Left ventricle myocardium inferior (tissue), 1 donor: ENCODE measurements around the gene LATS1. TPM values are rescaled to one million over a fixed set of nuclear protein-coding genes. Genes with fewer than 3 reads are reported as not detected.

Experiments
- DNase-seq: peaks from one replicate; pipeline ENCODE4 v3.0.0-alpha.2; 2020
- H3K27ac ChIP-seq: fragments of 200-600 bp; replicated peaks from 2 replicates; pipeline ENCODE4 v1.8.0; 2021
- H3K27me3 ChIP-seq: fragments of 200-600 bp; 2 replicates; pipeline ENCODE4 v1.8.0; 2021; ENCODE audit warnings: low read depth
- H3K36me3 ChIP-seq: fragments of 200-600 bp; 2 replicates; pipeline ENCODE4 v1.8.0; 2021
- H3K4me1 ChIP-seq: fragments of 200-600 bp; 2 replicates; pipeline ENCODE4 v1.8.0; 2021
- H3K4me3 ChIP-seq: fragments of 200-600 bp; 2 replicates; pipeline ENCODE4 v1.8.0; 2021; ENCODE audit warnings: mild to moderate bottlenecking, moderate library complexity
- H3K9me3 ChIP-seq: fragments of 200-600 bp; replicated peaks from 2 replicates; pipeline ENCODE4 v1.8.0; 2021
- CTCF ChIP-seq: fragments of 200-600 bp; IDR thresholded peaks from 2 replicates; pipeline ENCODE4 v1.8.0; 2021; ENCODE audit warnings: antibody characterized with exemption, mild to moderate bottlenecking, borderline replicate concordance
- intact Hi-C: fragments of 100-400 bp; cut with micrococcal nuclease; formaldehyde crosslinking; loops from one replicate; pipeline ENCODE4 v1.11.0; 2022
- total RNA-seq: library from RNA; stranded (reverse); fragmentation: NEBNext Ultra II Directional; extraction: Animal tissue kit (Norgen Biotek cat#: 25700); gene quantifications from one replicate; pipeline ENCODE4 v1.2.1, GENCODE V29; 2021
- donor health status: DM: no; HTN: yes; CAD: no; lungs with severe emphysema.

LATS1 gene
- total RNA-seq, 1 donor from 2014 or later, result 10.8 TPM

- TF ChIP-seq CTCF, result no peak
- Histone ChIP-seq H3K27me3 (no peaks in the 10 kb centered on the region), H3K4me3 (no peak overlapping the region), H3K36me3 (peaks cover 93% of the 10 kb centered on the region), H3K27ac (no peak overlapping the region), H3K9me3 (no peaks in the 10 kb centered on the region), H3K4me1 (no peaks in the 10 kb centered on the region)
- intact Hi-C loops, result no loop called here
- no peak for DNase-seq
Measured at GRCh38 chr6:149733089-149733720, 15.3 kb upstream of the LATS1 start.

GRCh38 chr6:149729824-149730223, 11.9 kb upstream of the LATS1 start:
- Histone ChIP-seq H3K4me3 (no peak overlapping the region), H3K27ac (no peak overlapping the region), H3K9me3 (no peaks in the 10 kb centered on the region), H3K4me1 (no peaks in the 10 kb centered on the region), H3K36me3 (peaks cover 94% of the 10 kb centered on the region), H3K27me3 (no peaks in the 10 kb centered on the region)
- intact Hi-C loops, result no loop called here
- DNase-seq, result no peak
- no peak for TF ChIP-seq CTCF

- Histone ChIP-seq H3K27ac (peak overlapping the region; percentile 14), H3K36me3 (peaks cover 92% of the 10 kb centered on the region), H3K9me3 (no peaks in the 10 kb centered on the region), H3K4me1 (no peaks in the 10 kb centered on the region), H3K4me3 (no peak overlapping the region), H3K27me3 (no peaks in the 10 kb centered on the region)
- no peak for DNase-seq
- no peak for TF ChIP-seq CTCF
- intact Hi-C loops, result no loop called here
Measured at GRCh38 chr6:149728499-149729234, 10.8 kb upstream of the LATS1 start.

- no peak for TF ChIP-seq CTCF
- DNase-seq, result no peak
- Histone ChIP-seq H3K36me3 (peaks cover 85% of the 10 kb centered on the region), H3K4me3 (no peak overlapping the region), H3K4me1 (no peaks in the 10 kb centered on the region), H3K27me3 (no peaks in the 10 kb centered on the region), H3K9me3 (no peaks in the 10 kb centered on the region), H3K27ac (peak overlapping the region; percentile 14)
- intact Hi-C loops, result no loop called here
Measured at GRCh38 chr6:149727793-149728498, 10.0 kb upstream of the LATS1 start.

DNA sequence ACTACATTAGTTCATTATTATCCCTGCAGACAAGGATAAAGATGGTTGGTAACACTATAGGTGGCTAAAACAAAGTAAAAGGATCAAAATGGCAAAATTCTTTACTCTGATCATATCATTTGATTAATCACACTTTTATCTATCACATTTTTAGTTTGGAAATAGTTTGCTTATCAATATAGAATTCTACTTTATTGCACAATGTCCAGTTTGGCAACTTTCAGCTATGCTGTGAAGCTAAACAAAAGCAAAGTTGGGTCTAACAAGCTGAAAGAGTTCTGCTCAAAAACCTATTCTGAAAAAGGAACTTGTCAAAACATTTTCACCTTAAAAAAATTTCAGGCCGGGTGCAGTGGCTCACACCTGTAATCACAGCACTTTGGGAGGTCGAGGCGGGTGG, 7.9 kb upstream of the LATS1 start:
- Histone ChIP-seq H3K9me3 (no peaks in the 10 kb centered on the region), H3K27me3 (no peaks in the 10 kb centered on the region), H3K4me1 (no peaks in the 10 kb centered on the region), H3K4me3 (no peak overlapping the region), H3K36me3 (peaks cover 66% of the 10 kb centered on the region), H3K27ac (no peak overlapping the region)
- no peak for DNase-seq
- no peak for TF ChIP-seq CTCF
- intact Hi-C loops, result no loop called here
